Osteocyte (in vitro differentiated cells): ENCODE data around the gene LIN37. TPM values are rescaled to one million over a fixed set of nuclear protein-coding genes. Genes with fewer than 3 reads are reported as not detected.

Experiments
- DNase-seq: peaks from one replicate; pipeline ENCODE4 v3.0.0; 2021; ENCODE audit warnings: mixed read lengths; ENCODE audit not compliant: unreplicated experiment; ENCODE audit errors: extremely low spot score
- H3K27ac Mint-ChIP-seq: one replicate; pipeline ENCODE4 v1.8.0; 2021; ENCODE audit warnings: mild to moderate bottlenecking, mixed read lengths; ENCODE audit not compliant: unreplicated experiment
- H3K27me3 Mint-ChIP-seq: one replicate; pipeline ENCODE4 v1.8.0; 2021; ENCODE audit warnings: mixed read lengths; ENCODE audit not compliant: unreplicated experiment
- H3K36me3 Mint-ChIP-seq: one replicate; pipeline ENCODE4 v1.8.0; 2021; ENCODE audit warnings: mixed read lengths; ENCODE audit not compliant: unreplicated experiment
- H3K4me1 Mint-ChIP-seq: one replicate; pipeline ENCODE4 v1.8.0; 2021; ENCODE audit warnings: mixed read lengths; ENCODE audit not compliant: unreplicated experiment
- H3K4me3 Mint-ChIP-seq: one replicate; pipeline ENCODE4 v1.8.0; 2021; ENCODE audit warnings: mild to moderate bottlenecking, moderate library complexity, mixed read lengths; ENCODE audit not compliant: unreplicated experiment
- H3K9me3 Mint-ChIP-seq: one replicate; pipeline ENCODE4 v1.8.0; 2021; ENCODE audit warnings: mixed read lengths; ENCODE audit not compliant: unreplicated experiment
- total RNA-seq: library from RNA; stranded (reverse); gene quantifications from 2 replicates; pipeline ENCODE4 v1.2.1, GENCODE V29; 2021
- TF ChIP-seq, protein P1 (sequence below): fragments of 200-600 bp; sonication (generic); IDR thresholded peaks from 2 replicates; pipeline ENCODE4 v1.5.0; 2021; ENCODE audit warnings: antibody characterized with exemption, mild to moderate bottlenecking, moderate library complexity

Gene LIN37
- total RNA-seq, 1 donor from 2014 or later: 15.7 TPM

DNA sequence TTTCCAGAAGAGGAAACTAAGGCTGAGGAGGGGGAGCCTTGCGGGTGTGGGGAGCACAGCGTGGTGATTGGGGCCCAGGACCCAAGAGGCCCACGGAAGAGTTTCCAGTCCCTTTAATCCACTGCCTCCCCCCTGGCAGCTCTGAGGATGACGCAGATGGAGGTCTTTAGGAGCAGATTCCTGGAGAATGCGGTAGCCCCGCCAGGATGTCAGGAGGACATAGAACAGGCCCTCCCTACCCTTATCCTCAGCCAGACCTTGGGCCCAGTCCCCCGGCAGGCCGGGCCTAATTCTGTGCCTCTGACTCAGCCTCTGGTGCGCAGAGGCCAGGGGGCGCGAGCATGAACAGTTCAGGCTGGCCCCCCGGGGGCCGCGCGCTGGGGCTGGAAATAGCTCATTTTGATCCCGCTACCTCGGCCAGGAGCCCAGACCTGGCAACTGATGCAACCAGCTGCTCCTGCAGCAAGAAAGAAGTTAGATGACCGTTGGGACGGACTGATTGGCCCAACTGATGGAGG is 8.9 kb downstream of the LIN37 start:
- H3K27me3 Mint-ChIP-seq: no peaks in the 10 kb centered on the region
- peak; percentile 90 for DNase-seq
- peak overlapping the region; percentile 87 for H3K4me3 Mint-ChIP-seq
- no peaks in the 10 kb centered on the region for H3K9me3 Mint-ChIP-seq
- peaks cover 25% of the 10 kb centered on the region for H3K4me1 Mint-ChIP-seq
- TF ChIP-seq, protein P1, sequence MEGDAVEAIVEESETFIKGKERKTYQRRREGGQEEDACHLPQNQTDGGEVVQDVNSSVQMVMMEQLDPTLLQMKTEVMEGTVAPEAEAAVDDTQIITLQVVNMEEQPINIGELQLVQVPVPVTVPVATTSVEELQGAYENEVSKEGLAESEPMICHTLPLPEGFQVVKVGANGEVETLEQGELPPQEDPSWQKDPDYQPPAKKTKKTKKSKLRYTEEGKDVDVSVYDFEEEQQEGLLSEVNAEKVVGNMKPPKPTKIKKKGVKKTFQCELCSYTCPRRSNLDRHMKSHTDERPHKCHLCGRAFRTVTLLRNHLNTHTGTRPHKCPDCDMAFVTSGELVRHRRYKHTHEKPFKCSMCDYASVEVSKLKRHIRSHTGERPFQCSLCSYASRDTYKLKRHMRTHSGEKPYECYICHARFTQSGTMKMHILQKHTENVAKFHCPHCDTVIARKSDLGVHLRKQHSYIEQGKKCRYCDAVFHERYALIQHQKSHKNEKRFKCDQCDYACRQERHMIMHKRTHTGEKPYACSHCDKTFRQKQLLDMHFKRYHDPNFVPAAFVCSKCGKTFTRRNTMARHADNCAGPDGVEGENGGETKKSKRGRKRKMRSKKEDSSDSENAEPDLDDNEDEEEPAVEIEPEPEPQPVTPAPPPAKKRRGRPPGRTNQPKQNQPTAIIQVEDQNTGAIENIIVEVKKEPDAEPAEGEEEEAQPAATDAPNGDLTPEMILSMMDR: no peak
- peak overlapping the region; percentile 96 for H3K27ac Mint-ChIP-seq
- peaks cover 13% of the 10 kb centered on the region for H3K36me3 Mint-ChIP-seq

DNA sequence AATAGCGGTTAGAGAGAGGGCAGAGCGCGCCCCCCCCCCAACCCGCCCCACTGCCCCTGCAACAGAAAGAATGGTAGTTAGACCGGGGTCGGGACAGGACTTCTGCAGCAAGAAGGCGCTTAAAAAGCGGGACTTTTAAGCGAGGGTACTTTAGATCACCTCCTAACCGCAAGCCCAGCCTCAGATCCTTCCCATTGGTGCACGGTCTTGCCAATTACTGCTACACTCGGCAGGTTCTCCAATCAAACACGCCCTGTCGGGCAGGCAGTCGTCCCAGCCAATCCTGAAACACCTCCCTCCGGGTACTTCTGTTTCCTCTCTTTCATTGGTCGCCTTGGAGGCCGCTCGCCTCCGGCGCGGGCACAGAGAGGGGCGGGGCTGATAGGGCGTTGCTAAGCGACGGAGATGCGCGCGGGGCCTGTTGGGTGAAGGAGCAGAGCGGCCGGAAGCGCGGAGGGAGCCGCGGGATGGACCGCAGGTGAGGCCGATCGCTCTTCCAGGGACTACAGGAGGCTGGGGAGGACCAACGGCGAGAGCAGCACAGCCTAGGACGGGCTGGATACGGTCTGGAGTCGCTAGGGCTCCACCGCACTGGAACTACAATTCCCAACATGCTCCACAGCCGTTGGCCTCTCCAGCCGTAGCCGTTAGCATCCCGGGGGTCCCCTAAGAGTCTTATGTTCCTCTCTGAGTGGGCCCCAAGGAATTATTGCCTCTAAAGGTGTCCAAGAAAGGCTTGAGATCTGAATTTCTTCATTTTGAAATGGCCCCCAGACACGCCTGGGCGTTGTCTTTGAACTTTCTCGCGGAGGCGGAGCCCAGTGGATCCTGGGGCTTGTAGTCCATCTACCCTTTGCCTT is 9.6 kb downstream of the LIN37 start, which contains the start of gene PROSER3:
TSS of gene PROSER3 (plus strand) at position 428 of the 860 bp plus-strand sequence. CDS start at position 468, 40 bp downstream.
- Mint-ChIP-seq H3K4me3 (peak within 1 kb of the TSS; percentile 87), H3K27ac (peak within 1 kb of the TSS; percentile 96), H3K27me3 (no peaks in the 10 kb centered on the region), H3K4me1 (peaks cover 25% of the 10 kb centered on the region), H3K9me3 (no peaks in the 10 kb centered on the region), H3K36me3 (peaks cover 13% of the 10 kb centered on the region)
- TF ChIP-seq, protein P1: no peak
- DNase-seq: peak; percentile 99

DNA sequence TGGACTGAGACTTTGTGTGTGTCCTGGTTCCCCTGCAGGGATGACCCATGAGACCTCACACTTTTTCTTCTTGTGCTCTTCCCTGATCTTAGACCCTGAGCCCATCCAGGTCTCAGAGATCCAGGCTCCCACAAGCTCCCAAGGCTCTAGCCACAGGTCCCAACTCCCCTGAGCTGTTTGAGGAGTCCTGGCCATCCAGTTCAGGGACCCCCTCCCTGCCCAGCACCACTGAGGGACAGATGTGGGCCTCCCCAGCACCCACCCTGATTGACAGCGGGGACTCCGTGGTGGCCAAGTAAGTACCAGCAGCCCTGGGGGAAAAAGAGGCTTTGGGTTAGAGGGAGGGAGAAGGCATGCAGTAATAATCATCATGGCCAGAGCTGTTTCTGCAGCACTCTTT is 11.3 kb downstream of the LIN37 start:
- no peak for DNase-seq
- Mint-ChIP-seq H3K27ac (no peak overlapping the region), H3K9me3 (no peaks in the 10 kb centered on the region), H3K4me1 (peaks cover 25% of the 10 kb centered on the region), H3K27me3 (no peaks in the 10 kb centered on the region), H3K36me3 (peaks cover 9% of the 10 kb centered on the region), H3K4me3 (peak overlapping the region; percentile 42)
- TF ChIP-seq, protein P1: no peak

DNA sequence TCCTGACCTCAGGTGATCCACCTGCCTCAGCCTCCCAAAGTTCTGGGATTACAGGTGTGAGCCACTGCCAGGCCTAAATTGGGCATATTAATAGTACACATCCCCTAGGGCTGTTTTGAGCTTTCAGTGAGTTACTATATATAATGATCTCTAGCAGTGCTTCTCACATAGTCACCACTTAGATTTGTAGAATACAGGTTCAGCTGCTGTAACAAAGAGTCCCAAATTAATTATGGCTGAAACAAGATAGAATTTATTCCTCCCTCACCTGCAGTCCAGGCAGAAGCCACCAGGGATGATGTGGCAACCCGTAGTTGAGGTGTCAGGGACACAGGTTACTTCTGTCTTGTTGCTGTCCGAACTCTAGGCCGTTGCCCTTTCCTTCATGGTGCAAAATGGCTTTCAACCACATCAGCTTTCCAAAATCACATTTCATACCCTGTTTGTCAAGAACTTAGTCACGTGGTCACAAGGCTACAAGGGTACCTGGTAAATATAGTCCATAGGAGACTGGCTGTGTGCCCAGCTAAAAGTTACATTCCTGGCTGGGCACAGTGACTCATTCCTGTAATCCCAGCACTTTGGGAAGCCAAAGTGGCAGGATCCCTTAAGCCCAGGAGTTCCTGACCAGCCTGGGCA is 12.5 kb downstream of the LIN37 start:
- DNase-seq: no peak
- Mint-ChIP-seq H3K9me3 (no peaks in the 10 kb centered on the region), H3K36me3 (peaks cover 5% of the 10 kb centered on the region), H3K27me3 (no peaks in the 10 kb centered on the region), H3K27ac (no peak overlapping the region), H3K4me3 (no peak overlapping the region), H3K4me1 (peaks cover 23% of the 10 kb centered on the region)
- TF ChIP-seq, protein P1: no peak
